IMR-90 (cell line): ENCODE data around the gene FAM81A. TPM values are rescaled to one million over a fixed set of nuclear protein-coding genes. Genes with fewer than 3 reads are reported as not detected.

ENCODE experiments used
- ATAC-seq: fragments of 200-7000 bp; cut with Tn5 transposase; 2 replicates; pipeline ENCODE4 v1.9.1; 2020; ENCODE audit warnings: low read depth, mild to moderate bottlenecking, moderate library complexity
- BruUV-seq: library from RNA; stranded (reverse); fragments of 400-500 nt; replicated peaks from 2 replicates; lab custom pipeline; 2021; lab: Mats Ljungman, UMichigan
- CTCF ChIA-PET: fragments of 300-600 bp; formaldehyde crosslinking; extraction: SDS; loops from one replicate; lab custom pipeline; 2021; ENCODE audit warnings: antibody characterized with exemption; lab: Yijun Ruan, JAX
- POLR2A ChIA-PET: fragments of 300-600 bp; sonication (Branson Sonifier 250); formaldehyde crosslinking; loops from one replicate; lab custom pipeline; 2022; ENCODE audit warnings: antibody characterized with exemption; ENCODE audit not compliant: unreplicated experiment; lab: Charles Lee
- DNase-seq: peaks from one replicate; pipeline ENCODE4 v3.0.0; 2013
- H2AFZ ChIP-seq: replicated peaks from 2 replicates; pipeline ENCODE3; 2013; ENCODE audit warnings: low read length, mild to moderate bottlenecking; ENCODE audit not compliant: poor library complexity
- H2AK5ac ChIP-seq: 2 replicates; pipeline ENCODE4 v1.6.1; 2013; ENCODE audit warnings: low read depth, low read length, inconsistent platforms
- H2AK9ac ChIP-seq: replicated peaks from 2 replicates; pipeline ENCODE3; 2013; ENCODE audit warnings: mild to moderate bottlenecking, low read depth, low read length, moderate library complexity; ENCODE audit not compliant: poor library complexity
- H2BK120ac ChIP-seq: 2 replicates; pipeline ENCODE4 v1.6.1; 2013; ENCODE audit warnings: low read depth, low read length, inconsistent platforms
- H2BK15ac ChIP-seq: 3 replicates; pipeline ENCODE4 v1.6.1; 2013; ENCODE audit warnings: low read depth, low read length, inconsistent platforms
- H2BK20ac ChIP-seq: 2 replicates; pipeline ENCODE4 v1.6.1; 2013; ENCODE audit warnings: low read depth, mild to moderate bottlenecking, inconsistent platforms, low read length, moderate library complexity
- H2BK5ac ChIP-seq: 2 replicates; pipeline ENCODE4 v1.6.1; 2013; ENCODE audit warnings: mild to moderate bottlenecking, low read depth, low read length, inconsistent platforms; ENCODE audit not compliant: poor library complexity, severe bottlenecking
- H3K14ac ChIP-seq: replicated peaks from 2 replicates; pipeline ENCODE4 v1.6.1; 2013; ENCODE audit warnings: low read depth, low read length, inconsistent platforms
- H3K18ac ChIP-seq: 2 replicates; pipeline ENCODE4 v1.6.1; 2013; ENCODE audit warnings: low read depth, low read length, control low read depth
- H3K23ac ChIP-seq: 2 replicates; pipeline ENCODE4 v1.6.1; 2013; ENCODE audit warnings: low read depth, low read length, inconsistent platforms
- H3K27ac ChIP-seq: 2 replicates; pipeline ENCODE4 v1.5.1; 2013; ENCODE audit warnings: mild to moderate bottlenecking, control low read depth, low read length; ENCODE audit not compliant: insufficient read depth
- H3K27me3 ChIP-seq: 2 replicates; pipeline ENCODE4 v1.6.1; 2013; ENCODE audit warnings: low read length; ENCODE audit not compliant: control insufficient read depth, insufficient read depth
- H3K36me3 ChIP-seq: 2 replicates; pipeline ENCODE4 v1.6.1; 2013; ENCODE audit warnings: low read length, mixed read lengths; ENCODE audit not compliant: control insufficient read depth, insufficient read depth
- H3K4ac ChIP-seq: 2 replicates; pipeline ENCODE4 v1.6.1; 2013; ENCODE audit warnings: low read depth, low read length, inconsistent platforms
- H3K4me1 ChIP-seq: 2 replicates; pipeline ENCODE4 v1.6.1; 2013; ENCODE audit warnings: low read length, mixed read lengths; ENCODE audit not compliant: control insufficient read depth, insufficient read depth
- H3K4me2 ChIP-seq: 2 replicates; pipeline ENCODE4 v1.6.1; 2013; ENCODE audit warnings: low read depth, mild to moderate bottlenecking, control low read depth, low read length, moderate library complexity
- H3K4me3 ChIP-seq: 2 replicates; pipeline ENCODE4 v1.5.1; 2013; ENCODE audit warnings: low read depth, mild to moderate bottlenecking, control low read depth, low read length, moderate library complexity; ENCODE audit not compliant: insufficient read depth
- H3K56ac ChIP-seq: 2 replicates; pipeline ENCODE4 v1.6.1; 2013; ENCODE audit warnings: low read length, inconsistent platforms; ENCODE audit not compliant: insufficient read depth; ENCODE audit errors: extremely low read depth
- H3K79me1 ChIP-seq, 2 experiments: 2 replicates each; pipeline ENCODE4 v1.6.1; 2013; ENCODE audit warnings: low read length in 2 of 2, inconsistent platforms in 1 of 2, low read depth in 1 of 2
- H3K9ac ChIP-seq: 2 replicates; pipeline ENCODE4 v1.6.1; 2013; ENCODE audit warnings: low read depth, low read length, control low read depth
- H3K9me1 ChIP-seq: 2 replicates; pipeline ENCODE4 v1.6.1; 2013; ENCODE audit warnings: low read length, inconsistent platforms; ENCODE audit not compliant: insufficient read depth
- H3K9me3 ChIP-seq: 2 replicates; pipeline ENCODE4 v1.6.1; 2013; ENCODE audit warnings: low read length; ENCODE audit not compliant: control insufficient read depth, insufficient read depth
- H4K20me1 ChIP-seq: 2 replicates; pipeline ENCODE4 v1.6.1; 2013; ENCODE audit warnings: low read length, inconsistent platforms; ENCODE audit not compliant: insufficient read depth
- H4K5ac ChIP-seq: 2 replicates; pipeline ENCODE4 v1.6.1; 2013; ENCODE audit warnings: mild to moderate bottlenecking, low read depth, low read length, control low read depth
- H4K8ac ChIP-seq, 2 experiments: 2 replicates each; pipeline ENCODE4 v1.6.1; 2013; ENCODE audit warnings: low read depth in 2 of 2, low read length in 2 of 2, control low read depth in 1 of 2, inconsistent platforms in 1 of 2
- H4K91ac ChIP-seq: 2 replicates; pipeline ENCODE4 v1.6.1; 2013; ENCODE audit warnings: low read depth, low read length, inconsistent platforms; ENCODE audit not compliant: insufficient read depth
- BHLHE40 ChIP-seq: fragments of 150-350 bp; IDR thresholded peaks from 2 replicates; pipeline ENCODE4 v1.6.1; 2016; ENCODE audit warnings: mild to moderate bottlenecking, low read depth, low read length
- CEBPB ChIP-seq: IDR thresholded peaks from 2 replicates; pipeline ENCODE4 v1.6.1; 2012; ENCODE audit warnings: low read depth, low read length, improper control_type of control experiment
- CHD1 ChIP-seq: IDR thresholded peaks from 2 replicates; pipeline ENCODE4 v1.6.1; 2012; ENCODE audit warnings: low read depth, low read length, improper control_type of control experiment
- CTCF ChIP-seq: conservative IDR thresholded peaks from 2 replicates; pipeline ENCODE4 v1.5.1; 2012; ENCODE audit warnings: mild to moderate bottlenecking, low read depth, low read length, improper control_type of control experiment
- ELK1 ChIP-seq: fragments of 150-350 bp; IDR thresholded peaks from 2 replicates; pipeline ENCODE4 v1.6.1; 2016; ENCODE audit warnings: low read depth, mild to moderate bottlenecking, low read length, moderate library complexity, borderline replicate concordance
- FOS ChIP-seq: fragments of 150-350 bp; IDR thresholded peaks from 2 replicates; pipeline ENCODE4 v1.6.1; 2016; ENCODE audit warnings: low read depth, low read length
- MAFK ChIP-seq: IDR thresholded peaks from 2 replicates; pipeline ENCODE4 v1.6.1; 2012; ENCODE audit warnings: low read depth, low read length, improper control_type of control experiment
- MAZ ChIP-seq: IDR thresholded peaks from 2 replicates; pipeline ENCODE4 v1.6.1; 2012; ENCODE audit warnings: low read depth, mild to moderate bottlenecking, low read length, improper control_type of control experiment, moderate library complexity, borderline replicate concordance
- MXI1 ChIP-seq: IDR thresholded peaks from 2 replicates; pipeline ENCODE4 v1.6.1; 2012; ENCODE audit warnings: low read depth, mild to moderate bottlenecking, low read length, moderate library complexity, borderline replicate concordance
- NFE2L2 ChIP-seq: fragments of 150-350 bp; IDR thresholded peaks from 2 replicates; pipeline ENCODE4 v1.6.1; 2016; ENCODE audit warnings: low read depth, mild to moderate bottlenecking, low read length
- POLR2A ChIP-seq: IDR thresholded peaks from 2 replicates; pipeline ENCODE4 v1.6.1; 2012; ENCODE audit warnings: mild to moderate bottlenecking, low read depth, low read length
- RAD21 ChIP-seq: IDR thresholded peaks from 2 replicates; pipeline ENCODE4 v1.6.1; 2012; ENCODE audit warnings: low read length, improper control_type of control experiment
- RCOR1 ChIP-seq: IDR thresholded peaks from 2 replicates; pipeline ENCODE4 v1.6.1; 2012; ENCODE audit warnings: mild to moderate bottlenecking, low read length, improper control_type of control experiment; ENCODE audit not compliant: insufficient replicate concordance
- RFX5 ChIP-seq: IDR thresholded peaks from 2 replicates; pipeline ENCODE4 v1.8.0; 2012; ENCODE audit warnings: low read depth, mild to moderate bottlenecking, low read length, moderate library complexity
- SMC3 ChIP-seq: fragments of 150-350 bp; IDR thresholded peaks from 2 replicates; pipeline ENCODE4 v1.6.1; 2016; ENCODE audit warnings: low read depth, mild to moderate bottlenecking, antibody characterized with exemption, low read length, moderate library complexity
- USF2 ChIP-seq: fragments of 150-350 bp; IDR thresholded peaks from 2 replicates; pipeline ENCODE4 v1.6.1; 2017; ENCODE audit warnings: mild to moderate bottlenecking, antibody characterized with exemption, low read length, low read depth
- WGBS, 2 experiments: methylation state at CpG; one replicate each; pipeline versions ENCODE4 v1.1.5 to v1.1.7; 2013; ENCODE audit warnings: missing lambda C conversion rate in 2 of 2; ENCODE audit not compliant: insufficient read length in 1 of 2; ENCODE audit errors: extremely low coverage in 2 of 2; 5-methylcytosine and 5-hydroxymethylcytosine counted together
- dilution Hi-C: fragments of 300-500 bp; cut with HindIII; formaldehyde crosslinking; loops from one replicate; pipeline ENCODE4 v1.14.3; 2018; ENCODE audit warnings: low sequenced_read_pairs; ENCODE audit not compliant: unreplicated experiment
- in situ Hi-C: fragments of 300-500 bp; cut with MboI; formaldehyde crosslinking; loops from 3 replicates; pipeline ENCODE4 v1.14.3; 2019; ENCODE audit warnings: low sequenced_read_pairs, inconsistent platforms, mixed read lengths
- intact Hi-C: fragments of 100-400 bp; cut with micrococcal nuclease; formaldehyde crosslinking; loops from 2 replicates; pipeline ENCODE4 v1.10.0; 2022
- polyA plus RNA-seq, 3 experiments: library from polyadenylated mRNA; depleted of rRNA; stranded (reverse); fragments of >200 nt; gene quantifications; 2 replicates each; pipeline ENCODE4 v1.2.3, GENCODE V29; 2012; ENCODE audit warnings: low replicate concordance in 1 of 3
- total RNA-seq: library from RNA; depleted of rRNA; stranded (reverse); fragments of >200 nt; gene quantifications from 2 replicates; pipeline ENCODE4 v1.2.3, GENCODE V29; 2012

FAM81A gene
- total and polyA plus RNA-seq, 2 of the 4 experiments (the other 2 are of a cell fraction) = not detected

GRCh38 chr15:59550956-59551355, 113.0 kb downstream of the FAM81A start:
- CTCF ChIA-PET = interaction anchor here (2.0 kb wide), 1 partner anchor 18 kb away, joined by 6 read pairs; no protein-coding TSS in a partner anchor
- intact Hi-C loops = no loop called here

More at GRCh38 chr15:59550956-59551355, 113.0 kb downstream of the FAM81A start:
- Histone ChIP-seq H3K14ac (no peak overlapping the region), H4K91ac (no peak overlapping the region), H3K9me3 (no peaks in the 10 kb centered on the region), H3K9me1 (no peaks in the 10 kb centered on the region), H3K27ac (no peak overlapping the region), H3K4me3 (no peak overlapping the region), H2AFZ (no peak overlapping the region), H3K9ac (no peak overlapping the region), H3K4me1 (no peaks in the 10 kb centered on the region), H4K20me1 (no peaks in the 10 kb centered on the region), H3K56ac (no peak overlapping the region), H3K23ac (no peak overlapping the region), H3K4me2 (no peak overlapping the region), H2BK120ac (no peak overlapping the region), H3K27me3 (peaks cover 19% of the 10 kb centered on the region), H2BK15ac (no peak overlapping the region), H4K5ac (no peak overlapping the region), H2BK5ac (no peak overlapping the region), H3K79me1 (no peaks in the 10 kb centered on the region), H2AK9ac (no peak overlapping the region), H3K18ac (no peak overlapping the region), H4K8ac (no peak overlapping the region), H3K4ac (no peak overlapping the region), H2AK5ac (no peak overlapping the region), H2BK20ac (no peak overlapping the region), H3K36me3 (no peaks in the 10 kb centered on the region)
- POLR2A ChIA-PET = no interaction called here
- dilution Hi-C loops = no loop called here
- WGBS, 2 experiments = no CpG with 5 or more reads among the region's 3 CpGs
- TF ChIP-seq MAZ = no peak
- TF ChIP-seq RCOR1 = no peak
- TF ChIP-seq RFX5 = no peak
- no peak for TF ChIP-seq ELK1
- no peak for TF ChIP-seq BHLHE40
- no peak for TF ChIP-seq CTCF
- TF ChIP-seq USF2 = no peak
- no peak for TF ChIP-seq FOS
- no peak for TF ChIP-seq SMC3
- no peak for TF ChIP-seq RAD21
- TF ChIP-seq CHD1 = no peak
- no peak for TF ChIP-seq MXI1
- no peak for TF ChIP-seq MAFK
- no peak for TF ChIP-seq NFE2L2
- TF ChIP-seq CEBPB = no peak
- TF ChIP-seq POLR2A = no peak
- BruUV-seq = no TSS peak
- ATAC-seq (no peak), DNase-seq (no peak)
- in situ Hi-C loops = no loop called here
